ENCODE measurements around the gene DAAM1.

Gene DAAM1

DNA sequence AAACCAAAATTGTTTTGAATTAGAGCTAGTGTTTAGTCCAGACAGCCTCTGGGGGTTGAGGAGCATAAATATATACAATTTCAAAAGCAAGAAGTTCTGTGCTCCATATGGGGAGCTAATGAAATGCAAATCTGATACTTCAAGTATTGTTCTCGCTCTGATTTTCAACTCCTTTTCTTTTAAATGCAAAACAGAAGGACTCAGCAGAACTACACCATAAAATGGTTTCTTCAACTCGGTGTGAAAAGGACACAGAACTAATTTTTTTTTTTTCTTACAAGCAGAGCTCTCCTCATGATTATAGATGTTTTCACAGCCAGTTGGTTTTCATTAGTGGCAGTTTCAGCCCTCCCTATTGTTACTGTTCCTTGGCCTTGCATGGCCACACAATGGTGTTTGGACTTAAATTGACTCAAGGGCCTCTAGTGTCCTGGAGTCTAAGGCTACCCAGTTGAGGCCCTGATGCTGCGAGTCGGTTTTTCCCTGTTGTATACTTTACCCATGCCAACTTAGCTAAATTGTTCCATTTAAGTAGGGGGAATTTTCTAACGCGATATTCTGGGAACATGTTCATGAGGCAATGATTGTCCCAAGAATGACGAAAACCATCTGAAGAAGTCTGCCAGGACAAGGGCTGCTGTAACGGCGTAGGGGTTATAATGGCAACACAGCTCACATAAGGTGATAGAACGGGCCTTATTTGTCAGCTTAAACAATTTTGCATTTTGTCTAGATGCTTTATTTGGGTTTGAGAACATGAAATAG is 156.4 kb downstream of the DAAM1 start:
- DNase-seq: no peak

DNA sequence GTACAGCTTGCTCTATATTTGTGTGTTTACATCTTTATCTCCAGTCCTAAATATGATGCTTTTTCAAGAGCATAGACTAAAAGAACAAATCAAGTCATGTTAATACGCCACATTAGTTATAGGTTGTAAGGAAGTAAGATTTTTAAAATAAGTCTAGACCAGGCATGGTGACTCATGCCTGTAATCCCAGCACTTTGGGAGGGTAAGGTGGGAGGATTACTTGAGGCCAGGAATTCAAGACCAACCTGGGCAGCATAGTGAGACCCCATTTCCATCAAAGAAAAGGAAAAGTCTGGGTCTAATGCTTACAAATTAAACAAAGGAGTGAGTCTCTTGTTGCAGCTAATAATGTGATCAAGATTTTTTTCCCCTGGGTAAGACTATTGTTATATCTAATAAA is 157.9 kb downstream of the DAAM1 start:
- DNase-seq: no peak

- DNase-seq: no peak
Measured at GRCh38 chr14:59346796-59347510, 158.5 kb downstream of the DAAM1 start.

- no peak for DNase-seq
Measured at GRCh38 chr14:59347511-59347900, 159.0 kb downstream of the DAAM1 start.

- DNase-seq: no peak
Measured at GRCh38 chr14:59347915-59348314, 159.4 kb downstream of the DAAM1 start.

- DNase-seq: no peak
Measured at GRCh38 chr14:59349258-59349701, 160.8 kb downstream of the DAAM1 start.

DNA sequence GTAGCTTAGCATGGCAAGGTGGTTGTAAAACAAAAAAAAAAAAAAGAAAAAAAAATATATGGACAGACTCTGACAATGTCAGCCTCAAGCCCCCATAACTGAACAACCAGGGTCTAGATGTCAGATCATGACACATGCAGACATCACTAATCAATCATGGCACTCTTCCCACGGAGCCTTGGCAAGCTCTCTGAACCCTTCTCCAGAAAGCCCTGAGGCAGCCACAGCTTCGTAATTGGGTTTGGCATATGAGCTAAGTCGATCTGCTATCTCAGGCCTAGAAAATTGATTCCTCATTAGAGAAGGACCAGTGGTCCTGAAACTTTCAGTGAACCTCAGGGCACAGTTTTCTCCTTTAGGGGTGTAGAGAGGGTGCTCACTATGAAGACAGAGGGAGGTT is 164.5 kb downstream of the DAAM1 start:
- DNase-seq: no peak

GRCh38 chr14:59354666-59355065 is 166.2 kb downstream of the DAAM1 start:
- no peak for DNase-seq

DNA sequence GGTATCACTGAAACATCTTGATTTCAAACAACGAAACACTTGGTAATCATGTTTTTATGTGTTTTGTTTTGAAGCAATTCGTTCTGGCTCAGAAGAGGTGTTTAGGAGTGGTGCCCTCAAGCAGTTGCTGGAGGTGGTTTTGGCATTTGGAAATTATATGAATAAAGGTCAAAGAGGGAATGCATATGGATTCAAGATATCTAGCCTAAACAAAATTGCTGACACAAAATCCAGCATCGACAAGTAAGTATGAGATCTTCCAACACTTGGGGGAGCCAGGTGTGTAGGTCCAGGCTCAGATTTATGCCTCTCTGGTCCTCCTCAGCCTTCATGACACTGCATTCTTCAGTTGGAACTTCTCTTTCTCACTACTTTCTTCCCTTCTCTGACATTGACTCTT is 166.6 kb downstream of the DAAM1 start:
- DNase-seq: no peak

- no peak for DNase-seq
Measured at GRCh38 chr14:59356312-59356711, 167.8 kb downstream of the DAAM1 start.

- no peak for DNase-seq
Measured at GRCh38 chr14:59356767-59357166, 168.3 kb downstream of the DAAM1 start.

GRCh38 chr14:59358102-59358501 is 169.6 kb downstream of the DAAM1 start:
- no peak for DNase-seq

GRCh38 chr14:59358784-59359183 is 170.3 kb downstream of the DAAM1 start:
- DNase-seq: no peak

- DNase-seq: no peak
Measured at GRCh38 chr14:59359431-59360124, 171.1 kb downstream of the DAAM1 start.

- no peak for DNase-seq
Measured at GRCh38 chr14:59360233-59360632, 171.8 kb downstream of the DAAM1 start.

DNA sequence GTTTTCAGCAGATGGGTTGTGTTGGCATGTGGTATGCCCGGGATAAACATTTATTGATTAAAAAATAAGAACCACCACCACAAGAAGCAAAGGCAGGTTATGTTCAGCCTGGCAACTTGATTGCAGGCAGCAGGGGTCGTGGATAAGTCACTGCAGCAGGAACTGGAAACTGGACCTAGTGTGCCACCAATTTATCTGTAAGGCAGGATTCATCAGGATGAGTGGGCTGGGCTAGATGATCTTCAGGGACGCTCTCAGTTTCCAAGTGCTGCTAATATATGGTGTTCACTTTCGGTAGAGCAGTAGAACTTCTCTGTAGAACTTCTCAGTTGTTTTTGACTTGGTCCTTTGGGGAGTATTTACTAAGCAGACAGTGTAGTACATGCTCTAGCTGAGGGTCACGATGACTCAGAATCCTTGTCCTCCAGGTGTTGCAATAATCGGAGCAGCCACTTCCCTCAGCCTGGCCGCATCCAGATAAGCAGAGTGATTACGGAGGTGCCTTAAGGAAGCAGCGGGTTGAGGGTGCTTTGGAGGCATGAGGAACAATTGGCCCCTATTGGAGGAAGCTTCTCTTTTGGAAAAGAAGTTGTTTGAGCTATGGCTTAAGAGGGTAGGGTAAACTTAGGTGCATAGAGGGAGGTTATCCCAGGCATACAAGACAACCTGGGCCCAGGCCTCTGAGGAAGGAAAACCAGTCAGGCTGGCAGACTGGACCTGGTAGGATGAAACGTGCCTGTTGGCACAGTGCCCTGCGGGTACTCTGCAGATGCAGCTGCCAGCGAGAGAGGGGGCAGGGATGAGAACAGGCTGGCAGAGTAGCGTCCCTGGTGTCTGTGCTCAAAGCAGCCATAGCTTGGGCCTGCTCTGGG is 172.7 kb downstream of the DAAM1 start:
- DNase-seq: no peak

DNA sequence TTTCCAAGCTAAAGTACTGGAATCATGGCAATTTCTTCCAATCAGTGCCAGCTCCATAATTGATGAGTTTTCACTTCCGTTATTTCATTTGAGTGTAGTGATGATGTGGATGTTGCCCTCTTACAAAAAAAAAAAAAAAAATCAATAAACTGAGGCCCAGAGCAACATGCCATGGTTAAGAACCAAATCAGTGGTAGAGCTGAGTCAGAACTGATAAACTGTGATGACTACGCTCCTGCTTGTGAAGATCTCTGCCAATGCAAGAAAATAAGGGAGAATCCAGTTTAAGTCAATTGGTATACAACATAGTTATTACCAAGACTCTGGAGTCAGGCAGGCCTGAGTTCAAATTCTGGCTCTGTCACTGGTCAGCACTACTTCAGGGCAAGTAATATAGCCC is 174.0 kb downstream of the DAAM1 start:
- no peak for DNase-seq

GRCh38 chr14:59363531-59364226 is 175.2 kb downstream of the DAAM1 start:
- DNase-seq: no peak

GRCh38 chr14:59370158-59370742 is 181.8 kb downstream of the DAAM1 start:
- no peak for DNase-seq

GRCh38 chr14:59371771-59372170 is 183.3 kb downstream of the DAAM1 start:
- DNase-seq: no peak

DNA sequence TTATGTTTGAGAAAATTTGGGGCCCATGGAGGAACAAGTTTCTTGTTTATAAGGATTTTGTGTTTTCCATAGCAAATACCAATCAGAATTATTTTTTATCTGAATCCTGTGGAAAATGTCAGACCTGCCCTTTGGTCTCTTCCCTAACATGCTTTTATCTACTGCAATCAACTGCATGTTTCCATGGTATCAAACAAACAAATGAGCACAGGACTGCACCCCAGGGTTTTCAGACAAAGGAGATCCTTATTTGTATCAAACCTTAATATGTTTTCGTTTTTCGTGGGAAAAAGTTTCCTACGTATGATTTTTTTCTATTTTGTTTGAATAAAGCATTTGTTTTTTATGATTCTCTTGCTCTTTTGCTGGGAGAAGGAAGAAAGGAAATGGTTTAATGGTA is 185.6 kb downstream of the DAAM1 start:
- DNase-seq: no peak

GRCh38 chr14:59376686-59377085 is 188.2 kb downstream of the DAAM1 start:
- DNase-seq: no peak
